Measurements from ENCODE around the gene ENO4.

ENO4 gene

GRCh38 chr10:116826803-116827202, 22.5 kb upstream of the ENO4 start:
- CTCF ChIA-PET: interaction anchor here (0.6 to 1.1 kb wide), 3 partner anchors 11 to 148 kb away, joined by 3 to 4 read pairs (median 3); no protein-coding TSS in a partner anchor
- POLR2A ChIA-PET: no interaction called here
- TF ChIP-seq FOXM1 (IDR thresholded peaks at IDR 0.05; ENCODE audit: borderline replicate concordance) (no peak), TARDBP (IDR thresholded peaks at IDR 0.05) (no peak), ZNF384 (IDR thresholded peaks at IDR 0.05) (no peak), SP1 (IDR thresholded peaks at IDR 0.05) (no peak), ELF4 (IDR thresholded peaks at IDR 0.05) (no peak), PKNOX1 (IDR thresholded peaks at IDR 0.05) (no peak), SUZ12 (IDR thresholded peaks at IDR 0.05) (no peak), BHLHE40 (IDR thresholded peaks at IDR 0.05; ENCODE audit: borderline replicate concordance) (no peak), ARNT (IDR thresholded peaks at IDR 0.05) (no peak), FOXK2 (IDR thresholded peaks at IDR 0.05) (no peak), L3MBTL2 (conservative IDR thresholded peaks at IDR 0.05) (no peak), FOXA1 (IDR thresholded peaks at IDR 0.05) (no peak)
- DNase-seq (ENCODE audit: extremely low spot score): no peak

DNA sequence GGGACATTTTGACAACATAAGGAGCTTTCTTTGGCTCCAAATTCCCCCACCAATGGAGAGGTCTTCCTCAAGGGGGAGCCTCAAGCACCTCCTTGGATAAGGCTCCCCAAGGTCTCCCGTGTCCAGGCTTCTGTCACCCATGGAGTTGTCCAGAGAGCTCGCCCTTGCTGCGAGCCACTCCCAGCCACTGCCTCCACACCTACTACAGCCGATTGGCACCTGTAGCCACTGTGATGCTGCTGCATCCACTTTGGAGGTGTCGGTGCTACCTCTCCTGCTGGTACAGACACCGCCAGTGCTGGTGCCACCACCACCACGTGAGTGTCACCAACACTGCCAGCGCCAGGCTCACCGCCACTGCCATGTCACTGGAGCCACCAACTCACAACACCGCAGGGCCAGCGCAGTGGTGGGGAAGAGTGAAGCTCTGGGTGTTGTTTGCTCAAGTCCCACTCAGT, 22.1 kb upstream of the ENO4 start:
- CTCF ChIA-PET: interaction anchor here (0.6 to 1.1 kb wide), 5 partner anchors 9 to 348 kb away, joined by 3 to 4 read pairs (median 3); no protein-coding TSS in a partner anchor
- DNase-seq (ENCODE audit: extremely low spot score): no peak
- POLR2A ChIA-PET: no interaction called here
- TF ChIP-seq BHLHE40 (IDR thresholded peaks at IDR 0.05; ENCODE audit: borderline replicate concordance) (no peak), L3MBTL2 (conservative IDR thresholded peaks at IDR 0.05) (no peak), NFRKB (IDR thresholded peaks at IDR 0.05) (no peak), HDGF (IDR thresholded peaks at IDR 0.05; ENCODE audit: borderline replicate concordance) (no peak), FOXA1 (IDR thresholded peaks at IDR 0.05) (no peak), PKNOX1 (IDR thresholded peaks at IDR 0.05) (no peak), TARDBP (IDR thresholded peaks at IDR 0.05) (no peak), SUZ12 (IDR thresholded peaks at IDR 0.05) (no peak), LEF1 (IDR thresholded peaks at IDR 0.05; ENCODE audit: borderline replicate concordance) (no peak), SP1 (IDR thresholded peaks at IDR 0.05) (no peak), FOXK2 (IDR thresholded peaks at IDR 0.05) (no peak), ELF4 (IDR thresholded peaks at IDR 0.05) (no peak), ZNF384 (IDR thresholded peaks at IDR 0.05) (no peak), FOXM1 (IDR thresholded peaks at IDR 0.05; ENCODE audit: borderline replicate concordance) (no peak)

GRCh38 chr10:116828116-116828515, 21.2 kb upstream of the ENO4 start:
- ChIA-PET POLR2A (no interaction called here), CTCF (interaction anchor here (0.9 to 1.0 kb wide), 2 partner anchors 10 to 347 kb away, joined by 3 read pairs; no protein-coding TSS in a partner anchor)
- no peak for DNase-seq (ENCODE audit: extremely low spot score)
- TF ChIP-seq HDGF (IDR thresholded peaks at IDR 0.05; ENCODE audit: borderline replicate concordance): no peak

DNA sequence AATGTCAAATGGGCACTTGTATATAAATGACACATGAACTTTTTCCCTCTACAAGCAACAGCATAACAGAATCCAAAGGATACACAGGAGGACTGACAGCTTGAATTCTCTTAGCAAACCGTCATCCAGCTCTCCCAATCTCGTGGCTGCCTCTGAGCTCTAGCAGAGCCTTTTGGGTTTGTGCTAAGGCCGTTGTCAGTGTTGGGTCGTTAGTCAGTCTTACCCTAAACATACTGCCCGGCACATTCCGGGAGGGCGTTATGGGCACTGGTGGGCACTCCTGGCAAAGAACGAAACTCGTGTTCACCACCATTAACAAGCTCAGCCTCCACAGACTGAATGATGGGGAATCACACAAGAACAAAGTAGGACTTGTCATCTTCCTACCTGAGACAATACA, 19.6 kb upstream of the ENO4 start:
- DNase-seq (ENCODE audit: extremely low spot score): no peak
- ChIA-PET CTCF (interaction anchor here (0.6 kb wide), 1 partner anchor 20 kb away, joined by 3 read pairs; no protein-coding TSS in a partner anchor), POLR2A (no interaction called here)
- TF ChIP-seq FOXK2 (IDR thresholded peaks at IDR 0.05): no peak
- TF ChIP-seq FOXM1 (IDR thresholded peaks at IDR 0.05; ENCODE audit: borderline replicate concordance): no peak

DNA sequence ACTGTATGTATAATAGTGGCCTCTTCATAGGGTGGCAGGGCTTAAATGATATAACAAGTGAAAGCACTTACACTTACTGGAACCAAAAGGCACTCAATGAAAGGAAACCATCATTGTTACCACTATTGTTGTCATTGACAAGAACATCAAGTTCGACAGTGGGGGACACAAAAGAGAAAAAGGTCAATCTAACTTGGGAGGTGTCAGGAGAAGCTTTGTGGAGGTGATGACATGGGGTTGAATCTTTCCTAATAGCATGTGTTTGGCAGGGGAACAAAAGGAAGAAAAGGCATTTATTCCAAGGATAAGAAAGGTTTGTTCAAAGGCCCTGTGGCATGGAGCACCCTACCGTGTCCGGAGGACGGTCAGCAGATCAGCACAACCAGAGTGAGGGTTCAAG, 18.2 kb upstream of the ENO4 start:
- no peak for DNase-seq (ENCODE audit: extremely low spot score)
- ChIA-PET CTCF (no interaction called here), POLR2A (no interaction called here)
- TF ChIP-seq SP1 (IDR thresholded peaks at IDR 0.05) (no peak), FOXK2 (IDR thresholded peaks at IDR 0.05) (no peak), LEF1 (IDR thresholded peaks at IDR 0.05; ENCODE audit: borderline replicate concordance) (no peak), ARNT (IDR thresholded peaks at IDR 0.05) (no peak), ELF4 (IDR thresholded peaks at IDR 0.05) (no peak), CTBP1 (IDR thresholded peaks at IDR 0.05; ENCODE audit: borderline replicate concordance) (no peak), FOXA1 (IDR thresholded peaks at IDR 0.05) (no peak)

DNA sequence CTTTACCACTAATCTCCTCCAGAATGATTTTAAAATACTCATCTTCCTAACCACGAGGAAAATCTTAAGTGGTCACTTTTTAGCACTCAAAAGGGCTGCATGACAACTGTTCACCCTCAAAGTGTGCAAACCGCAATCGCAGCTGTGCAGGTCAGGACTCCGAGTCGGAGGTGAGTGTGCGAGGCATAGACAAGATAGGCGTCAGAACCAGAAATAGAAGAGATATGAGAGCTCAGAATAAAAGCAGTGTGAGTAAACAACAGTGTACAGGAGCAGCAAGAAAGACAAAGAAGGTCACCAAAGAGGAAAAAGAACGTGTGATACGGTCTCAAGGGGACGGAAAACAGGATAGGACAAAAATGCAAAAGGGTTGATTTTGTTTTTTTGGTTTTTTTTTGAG, 17.5 kb upstream of the ENO4 start:
- POLR2A ChIA-PET: no interaction called here
- no peak for DNase-seq (ENCODE audit: extremely low spot score)
- TF ChIP-seq ZNF384 (IDR thresholded peaks at IDR 0.05) (no peak), BHLHE40 (IDR thresholded peaks at IDR 0.05; ENCODE audit: borderline replicate concordance) (no peak)
- CTCF ChIA-PET: no interaction called here

- TF ChIP-seq ARNT (IDR thresholded peaks at IDR 0.05) (no peak), ELF4 (IDR thresholded peaks at IDR 0.05) (no peak), FOXM1 (IDR thresholded peaks at IDR 0.05; ENCODE audit: borderline replicate concordance) (no peak), PKNOX1 (IDR thresholded peaks at IDR 0.05) (no peak), TARDBP (IDR thresholded peaks at IDR 0.05) (no peak), CTBP1 (IDR thresholded peaks at IDR 0.05; ENCODE audit: borderline replicate concordance) (no peak), ZNF384 (IDR thresholded peaks at IDR 0.05) (no peak), HDGF (IDR thresholded peaks at IDR 0.05; ENCODE audit: borderline replicate concordance) (no peak), SP1 (IDR thresholded peaks at IDR 0.05) (no peak), SUZ12 (IDR thresholded peaks at IDR 0.05) (no peak), BHLHE40 (IDR thresholded peaks at IDR 0.05; ENCODE audit: borderline replicate concordance) (no peak), LEF1 (IDR thresholded peaks at IDR 0.05; ENCODE audit: borderline replicate concordance) (no peak), L3MBTL2 (conservative IDR thresholded peaks at IDR 0.05) (no peak), FOXA1 (IDR thresholded peaks at IDR 0.05) (no peak), NFRKB (IDR thresholded peaks at IDR 0.05) (no peak), FOXK2 (IDR thresholded peaks at IDR 0.05) (no peak)
- ChIA-PET CTCF (no interaction called here), POLR2A (no interaction called here)
- no peak for DNase-seq (ENCODE audit: extremely low spot score)
These were observed 15.0 kb upstream of the ENO4 start for GRCh38 chr10:116833986-116834985.
